Measurements from ENCODE around the gene ITGB7.
"Not testable (repeated sequence)": the region's sequence is repeated elsewhere in the genome, so short reads cannot be mapped to it uniquely, and the experiment has no call there.

Gene ITGB7

DNA sequence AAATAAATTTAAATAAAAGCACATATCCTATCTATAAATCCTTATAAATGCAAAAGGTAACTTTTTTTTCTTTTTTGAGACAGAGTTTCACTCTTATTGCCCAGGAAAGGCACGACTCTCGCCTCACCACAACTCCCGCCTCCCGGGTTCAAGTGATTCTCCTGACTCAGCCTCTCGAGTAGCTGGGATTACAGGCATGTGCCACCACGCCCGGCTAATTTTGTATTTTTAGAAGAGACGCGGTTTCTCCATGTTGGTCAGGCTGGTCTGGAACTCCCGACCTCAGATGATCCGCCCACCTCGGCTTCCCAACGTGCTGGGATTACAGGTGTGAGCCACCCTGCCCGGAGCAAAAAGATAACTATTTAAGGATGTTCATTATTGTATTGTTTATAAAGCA, 28.2 kb downstream of the ITGB7 start:
- not testable (repeated sequence) for H3K4me3 ChIP-seq (ENCODE audit: low read length in 2 of 2); H2BK5ac ChIP-seq (ENCODE audit: low read length); H3K4me2 ChIP-seq (ENCODE audit: insufficient read depth, low read length, poor library complexity, severe bottlenecking); H3K27ac ChIP-seq (replicated peaks; ENCODE audit: low read length); H3K79me1 ChIP-seq (ENCODE audit: low read depth, low read length); H3K14ac ChIP-seq (ENCODE audit: low read length); H3K9me3 ChIP-seq (replicated peaks in 1 of 2; ENCODE audit: control insufficient read depth in 2 of 2, insufficient read depth in 1 of 2, low read depth in 1 of 2, low read length in 2 of 2); H3K18ac ChIP-seq (ENCODE audit: low read length); H3K23ac ChIP-seq (ENCODE audit: low read depth, low read length, poor library complexity); H3K9ac ChIP-seq (ENCODE audit: low read depth, low read length, poor library complexity); H4K8ac ChIP-seq (ENCODE audit: low read depth, low read length); H3K27me3 ChIP-seq (ENCODE audit: control insufficient read depth in 3 of 3, insufficient read depth in 3 of 3, low read depth in 1 of 3, low read length in 3 of 3); H3K4ac ChIP-seq (ENCODE audit: low read length); H2BK120ac ChIP-seq (ENCODE audit: low read depth, low read length); H2AK5ac ChIP-seq (ENCODE audit: low read depth, low read length); H4K91ac ChIP-seq (ENCODE audit: low read depth, low read length, poor library complexity); H2BK12ac ChIP-seq (ENCODE audit: low read length); H2AFZ ChIP-seq (ENCODE audit: low read length); H2BK15ac ChIP-seq (ENCODE audit: low read length); DNase-seq (ENCODE audit: low spot score)
- Histone ChIP-seq H3K36me3 (replicated peaks in 1 of 2; ENCODE audit: control insufficient read depth in 2 of 2, insufficient read depth in 2 of 2, low read length in 2 of 2) (peaks cover 12 to 23% of the 10 kb centered on the region in 2 donors), H3K4me1 (ENCODE audit: control insufficient read depth in 2 of 2, insufficient read depth in 1 of 2, low read depth in 1 of 2, low read length in 2 of 2) (peaks cover 18 to 28% of the 10 kb centered on the region in 2 donors)
- no CpG with 5 or more reads among the region's 14 CpGs for WGBS, 2 donors (ENCODE audit: extremely low coverage in 2 of 2, insufficient read length in 2 of 2, insufficient replicate concordance in 1 of 2)

DNA sequence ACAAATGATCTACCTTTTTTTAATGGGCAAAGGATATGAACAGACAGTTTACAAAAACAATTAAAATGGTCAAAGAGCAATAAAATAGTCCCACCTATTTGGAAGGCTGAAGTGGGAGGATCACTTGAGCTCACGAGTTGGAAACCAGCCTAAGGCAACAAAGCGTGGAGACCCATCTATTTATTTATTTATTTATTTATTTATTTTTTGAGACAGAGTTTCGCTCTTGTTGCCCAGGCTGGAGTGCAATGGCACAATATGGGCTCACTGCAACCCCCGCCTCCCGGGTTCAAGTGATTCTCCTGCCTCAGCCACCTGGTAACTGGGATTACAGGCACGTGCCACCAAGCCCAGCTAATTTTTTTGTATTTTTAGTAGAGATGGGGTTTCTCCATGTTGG, 29.6 kb downstream of the ITGB7 start:
- WGBS, 2 donors (ENCODE audit: extremely low coverage in 2 of 2, insufficient read length in 2 of 2, insufficient replicate concordance in 1 of 2) = no CpG with 5 or more reads among the region's 6 CpGs
- H3K4me1 ChIP-seq (ENCODE audit: control insufficient read depth in 2 of 2, insufficient read depth in 1 of 2, low read depth in 1 of 2, low read length in 2 of 2) = peaks cover 11 to 20% of the 10 kb centered on the region in 2 donors

DNA sequence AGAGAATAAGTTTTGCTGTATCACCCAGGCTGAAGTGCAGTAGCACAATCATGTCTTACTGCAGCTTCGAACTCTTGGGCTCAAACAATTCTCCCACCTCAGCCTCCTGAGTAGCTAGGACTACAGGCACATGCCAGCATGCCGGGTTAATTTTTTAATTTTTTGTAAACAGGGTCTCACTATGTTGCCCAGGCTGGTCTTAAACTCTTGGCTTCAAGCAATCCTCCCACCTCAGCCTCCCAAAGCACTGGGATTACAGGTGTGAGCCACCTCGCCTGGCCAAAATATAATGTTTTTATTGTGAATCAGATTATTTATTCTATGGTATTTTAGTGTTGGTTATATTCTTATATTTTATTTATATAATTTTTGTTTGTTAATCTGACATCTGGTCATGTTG, 30.3 kb downstream of the ITGB7 start:
- H3K4me2 ChIP-seq (ENCODE audit: insufficient read depth, low read length, poor library complexity, severe bottlenecking) = no peak overlapping the region
- peaks cover 0 to under 1% of the 10 kb centered on the region in 2 donors for H3K9me3 ChIP-seq (replicated peaks in 1 of 2; ENCODE audit: control insufficient read depth in 2 of 2, insufficient read depth in 1 of 2, low read depth in 1 of 2, low read length in 2 of 2)
- H3K27ac ChIP-seq (replicated peaks; ENCODE audit: low read length) = no peak overlapping the region
- H3K4ac ChIP-seq (ENCODE audit: low read length) = no peak overlapping the region
- no peak overlapping the region for H2BK120ac ChIP-seq (ENCODE audit: low read depth, low read length)
- no peaks in the 10 kb centered on the region for H3K27me3 ChIP-seq (ENCODE audit: control insufficient read depth in 3 of 3, insufficient read depth in 3 of 3, low read depth in 1 of 3, low read length in 3 of 3)
- no peak overlapping the region for H3K14ac ChIP-seq (ENCODE audit: low read length)
- no peak overlapping the region for H3K4me3 ChIP-seq (ENCODE audit: low read length in 2 of 2)
- no peak overlapping the region for H2BK15ac ChIP-seq (ENCODE audit: low read length)
- H2AFZ ChIP-seq (ENCODE audit: low read length) = no peak overlapping the region
- no peak overlapping the region for H3K9ac ChIP-seq (ENCODE audit: low read depth, low read length, poor library complexity)
- H2BK5ac ChIP-seq (ENCODE audit: low read length) = no peak overlapping the region
- no peak overlapping the region for H4K91ac ChIP-seq (ENCODE audit: low read depth, low read length, poor library complexity)
- H3K79me1 ChIP-seq (ENCODE audit: low read depth, low read length) = no peaks in the 10 kb centered on the region
- no peak overlapping the region for H2AK5ac ChIP-seq (ENCODE audit: low read depth, low read length)
- peaks cover 0 to 2% of the 10 kb centered on the region in 2 donors for H3K36me3 ChIP-seq (replicated peaks in 1 of 2; ENCODE audit: control insufficient read depth in 2 of 2, insufficient read depth in 2 of 2, low read length in 2 of 2)
- no peak overlapping the region for H2BK12ac ChIP-seq (ENCODE audit: low read length)
- H3K23ac ChIP-seq (ENCODE audit: low read depth, low read length, poor library complexity) = no peak overlapping the region
- WGBS, 2 donors (ENCODE audit: extremely low coverage in 2 of 2, insufficient read length in 2 of 2, insufficient replicate concordance in 1 of 2) = no CpG with 5 or more reads among the region's 3 CpGs
- no peak overlapping the region for H4K8ac ChIP-seq (ENCODE audit: low read depth, low read length)
- peaks cover 7 to 15% of the 10 kb centered on the region in 2 donors for H3K4me1 ChIP-seq (ENCODE audit: control insufficient read depth in 2 of 2, insufficient read depth in 1 of 2, low read depth in 1 of 2, low read length in 2 of 2)
- no peak overlapping the region for H3K18ac ChIP-seq (ENCODE audit: low read length)
- DNase-seq (ENCODE audit: low spot score) = no peak

More for the DNA sequence above, 29.6 kb downstream of the ITGB7 start:
- not testable (repeated sequence) for H3K4me2 ChIP-seq (ENCODE audit: insufficient read depth, low read length, poor library complexity, severe bottlenecking); H3K36me3 ChIP-seq (replicated peaks in 1 of 2; ENCODE audit: control insufficient read depth in 2 of 2, insufficient read depth in 2 of 2, low read length in 2 of 2); H3K4me3 ChIP-seq (ENCODE audit: low read length in 2 of 2); H3K4ac ChIP-seq (ENCODE audit: low read length); H2BK120ac ChIP-seq (ENCODE audit: low read depth, low read length); H3K27me3 ChIP-seq (ENCODE audit: control insufficient read depth in 3 of 3, insufficient read depth in 3 of 3, low read depth in 1 of 3, low read length in 3 of 3); DNase-seq (ENCODE audit: low spot score); H3K18ac ChIP-seq (ENCODE audit: low read length); H2AK5ac ChIP-seq (ENCODE audit: low read depth, low read length); H3K14ac ChIP-seq (ENCODE audit: low read length); H3K9ac ChIP-seq (ENCODE audit: low read depth, low read length, poor library complexity); H3K27ac ChIP-seq (replicated peaks; ENCODE audit: low read length); H3K9me3 ChIP-seq (replicated peaks in 1 of 2; ENCODE audit: control insufficient read depth in 2 of 2, insufficient read depth in 1 of 2, low read depth in 1 of 2, low read length in 2 of 2); H2BK12ac ChIP-seq (ENCODE audit: low read length); H2BK15ac ChIP-seq (ENCODE audit: low read length); H4K91ac ChIP-seq (ENCODE audit: low read depth, low read length, poor library complexity); H2AFZ ChIP-seq (ENCODE audit: low read length); H3K23ac ChIP-seq (ENCODE audit: low read depth, low read length, poor library complexity); H4K8ac ChIP-seq (ENCODE audit: low read depth, low read length); H3K79me1 ChIP-seq (ENCODE audit: low read depth, low read length); H2BK5ac ChIP-seq (ENCODE audit: low read length)

DNA sequence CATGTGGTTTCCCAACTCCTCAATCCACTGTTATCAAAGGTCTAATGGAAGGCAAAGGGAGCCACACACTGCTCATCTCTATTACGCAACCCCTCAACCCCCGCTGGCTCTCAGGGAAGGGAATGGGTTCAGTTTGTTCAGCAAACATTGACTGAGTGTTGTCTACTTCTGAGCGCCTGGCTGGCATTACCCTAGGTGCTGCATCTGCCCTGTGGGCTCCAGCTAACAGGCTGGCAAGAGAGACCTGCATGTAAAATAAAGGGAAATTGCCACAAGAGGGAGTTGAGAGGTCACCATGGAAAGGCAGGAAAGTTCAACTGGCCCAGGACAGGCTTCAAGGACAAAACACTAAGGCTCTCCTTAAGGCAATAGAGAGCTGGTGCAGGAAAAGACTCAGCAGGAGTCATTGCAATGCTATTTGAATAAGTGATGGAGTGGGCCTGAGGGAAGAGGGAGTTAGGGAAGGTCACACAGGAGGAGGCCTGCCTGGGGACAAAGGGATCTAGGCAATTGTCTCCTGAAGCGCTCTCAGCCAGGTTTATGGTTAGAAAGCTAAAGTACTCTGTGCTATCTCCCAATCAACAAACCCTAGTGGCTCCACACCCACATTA, 32.1 kb downstream of the ITGB7 start:
- Histone ChIP-seq H3K36me3 (replicated peaks in 1 of 2; ENCODE audit: control insufficient read depth in 2 of 2, insufficient read depth in 2 of 2, low read length in 2 of 2) (peaks cover 2% of the 10 kb centered on the region in 2 donors), H3K4me3 (ENCODE audit: low read length in 2 of 2) (peak overlapping the region in 1 of 2 donors; percentile 26), H3K4me1 (ENCODE audit: control insufficient read depth in 2 of 2, insufficient read depth in 1 of 2, low read depth in 1 of 2, low read length in 2 of 2) (peaks cover 5 to 10% of the 10 kb centered on the region in 2 donors), H3K79me1 (ENCODE audit: low read depth, low read length) (no peaks in the 10 kb centered on the region), H2BK15ac (ENCODE audit: low read length) (no peak overlapping the region), H3K9ac (ENCODE audit: low read depth, low read length, poor library complexity) (no peak overlapping the region), H3K9me3 (replicated peaks in 1 of 2; ENCODE audit: control insufficient read depth in 2 of 2, insufficient read depth in 1 of 2, low read depth in 1 of 2, low read length in 2 of 2) (no peaks in the 10 kb centered on the region), H3K4me2 (ENCODE audit: insufficient read depth, low read length, poor library complexity, severe bottlenecking) (no peak overlapping the region), H4K91ac (ENCODE audit: low read depth, low read length, poor library complexity) (no peak overlapping the region), H4K8ac (ENCODE audit: low read depth, low read length) (no peak overlapping the region), H2AK5ac (ENCODE audit: low read depth, low read length) (no peak overlapping the region), H2AFZ (ENCODE audit: low read length) (peak overlapping the region; percentile 50), H3K27me3 (ENCODE audit: control insufficient read depth in 3 of 3, insufficient read depth in 3 of 3, low read depth in 1 of 3, low read length in 3 of 3) (no peaks in the 10 kb centered on the region), H3K14ac (ENCODE audit: low read length) (no peak overlapping the region), H3K18ac (ENCODE audit: low read length) (no peak overlapping the region), H3K23ac (ENCODE audit: low read depth, low read length, poor library complexity) (no peak overlapping the region), H2BK12ac (ENCODE audit: low read length) (no peak overlapping the region), H2BK120ac (ENCODE audit: low read depth, low read length) (no peak overlapping the region), H3K27ac (replicated peaks; ENCODE audit: low read length) (no peak overlapping the region), H2BK5ac (ENCODE audit: low read length) (no peak overlapping the region), H3K4ac (ENCODE audit: low read length) (no peak overlapping the region)
- no CpG with 5 or more reads among the region's 4 CpGs for WGBS, 2 donors (ENCODE audit: extremely low coverage in 2 of 2, insufficient read length in 2 of 2, insufficient replicate concordance in 1 of 2)
- peak; percentile 12 for DNase-seq (ENCODE audit: low spot score)

Measured in neuronal stem cell (in vitro differentiated cells).